DOHH2 (cell line): ENCODE results near the gene HPCAL4.

Experiments
- H3F3A ChIP-seq: fragments of 200-600 bp; sonication (generic), shearing (Covaris generic); 2 replicates; pipeline ENCODE4 v1.6.0; 2016; ENCODE audit warnings: antibody characterized with exemption, mild to moderate bottlenecking; ENCODE audit not compliant: control insufficient read depth, insufficient read depth
- H3K27ac ChIP-seq: fragments of 200-600 bp; sonication (generic); 2 replicates; pipeline ENCODE4 v1.5.1; 2014; ENCODE audit warnings: low read depth, mild to moderate bottlenecking, low read length, moderate library complexity
- H3K27me3 ChIP-seq: fragments of 200-600 bp; sonication (generic); 2 replicates; pipeline ENCODE4 v1.6.1; 2014; ENCODE audit warnings: mild to moderate bottlenecking, low read length, mixed read lengths; ENCODE audit not compliant: control insufficient read depth
- H3K36me3 ChIP-seq: fragments of 200-600 bp; sonication (generic); 2 replicates; pipeline ENCODE4 v1.6.1; 2014; ENCODE audit warnings: mild to moderate bottlenecking, low read length, moderate library complexity, mixed read lengths; ENCODE audit not compliant: control insufficient read depth
- H3K4me1 ChIP-seq: fragments of 200-600 bp; sonication (generic); 2 replicates; pipeline ENCODE4 v1.6.1; 2014; ENCODE audit warnings: mild to moderate bottlenecking, low read length, mixed read lengths; ENCODE audit not compliant: control insufficient read depth
- H3K4me2 ChIP-seq: fragments of 200-600 bp; sonication (generic); 2 replicates; pipeline ENCODE4 v1.6.0; 2014; ENCODE audit warnings: mild to moderate bottlenecking, low read length, moderate library complexity
- H3K4me3 ChIP-seq: fragments of 200-600 bp; sonication (generic); 2 replicates; pipeline ENCODE4 v1.5.1; 2014; ENCODE audit warnings: mild to moderate bottlenecking, low read length, mixed read lengths
- H3K79me2 ChIP-seq: fragments of 200-600 bp; sonication (generic); 2 replicates; pipeline ENCODE4 v1.6.1; 2014; ENCODE audit warnings: mild to moderate bottlenecking, low read length, mixed read lengths; ENCODE audit not compliant: control insufficient read depth
- H3K9me2 ChIP-seq: fragments of 200-600 bp; sonication (generic); replicated peaks from 2 replicates; pipeline ENCODE4 v1.6.1; 2014; ENCODE audit warnings: mild to moderate bottlenecking, low read length, mixed read lengths; ENCODE audit not compliant: control insufficient read depth
- H3K9me3 ChIP-seq: fragments of 200-600 bp; sonication (generic); 2 replicates; pipeline ENCODE4 v1.6.1; 2014; ENCODE audit warnings: antibody characterized with exemption, low read length, mixed read lengths; ENCODE audit not compliant: control insufficient read depth, insufficient read depth
- H4K20me1 ChIP-seq: fragments of 200-600 bp; sonication (generic); 2 replicates; pipeline ENCODE4 v1.6.0; 2014; ENCODE audit warnings: low read depth, mild to moderate bottlenecking, antibody characterized with exemption, low read length, moderate library complexity; ENCODE audit not compliant: control insufficient read depth, insufficient read depth
- EZH2phosphoT487 ChIP-seq: fragments of 200-600 bp; sonication (generic); IDR thresholded peaks from 2 replicates; pipeline ENCODE4 v1.6.1; 2017; ENCODE audit warnings: borderline replicate concordance, mild to moderate bottlenecking, antibody characterized with exemption, low read length, moderate library complexity, mixed read lengths
- TF ChIP-seq, protein P1 (sequence below): fragments of 200-600 bp; sonication (generic); IDR thresholded peaks from one replicate; pipeline ENCODE4 v1.5.1; 2014; ENCODE audit warnings: antibody characterized with exemption, mild to moderate bottlenecking, low read depth, low read length; ENCODE audit not compliant: poor library complexity, severe bottlenecking

The HPCAL4 gene

GRCh38 chr1:39632323-39632681, 58.9 kb downstream of the HPCAL4 start:
- Histone ChIP-seq H3K9me3 (no peaks in the 10 kb centered on the region), H3F3A (no peaks in the 10 kb centered on the region), H3K79me2 (no peaks in the 10 kb centered on the region), H3K36me3 (no peaks in the 10 kb centered on the region), H3K9me2 (no peaks in the 10 kb centered on the region), H3K4me3 (no peak overlapping the region), H4K20me1 (no peaks in the 10 kb centered on the region), H3K27me3 (peaks cover 14% of the 10 kb centered on the region), H3K27ac (no peak overlapping the region), H3K4me2 (no peak overlapping the region), H3K4me1 (no peaks in the 10 kb centered on the region)
- TF ChIP-seq EZH2phosphoT487 = no peak
- TF ChIP-seq, protein P1, sequence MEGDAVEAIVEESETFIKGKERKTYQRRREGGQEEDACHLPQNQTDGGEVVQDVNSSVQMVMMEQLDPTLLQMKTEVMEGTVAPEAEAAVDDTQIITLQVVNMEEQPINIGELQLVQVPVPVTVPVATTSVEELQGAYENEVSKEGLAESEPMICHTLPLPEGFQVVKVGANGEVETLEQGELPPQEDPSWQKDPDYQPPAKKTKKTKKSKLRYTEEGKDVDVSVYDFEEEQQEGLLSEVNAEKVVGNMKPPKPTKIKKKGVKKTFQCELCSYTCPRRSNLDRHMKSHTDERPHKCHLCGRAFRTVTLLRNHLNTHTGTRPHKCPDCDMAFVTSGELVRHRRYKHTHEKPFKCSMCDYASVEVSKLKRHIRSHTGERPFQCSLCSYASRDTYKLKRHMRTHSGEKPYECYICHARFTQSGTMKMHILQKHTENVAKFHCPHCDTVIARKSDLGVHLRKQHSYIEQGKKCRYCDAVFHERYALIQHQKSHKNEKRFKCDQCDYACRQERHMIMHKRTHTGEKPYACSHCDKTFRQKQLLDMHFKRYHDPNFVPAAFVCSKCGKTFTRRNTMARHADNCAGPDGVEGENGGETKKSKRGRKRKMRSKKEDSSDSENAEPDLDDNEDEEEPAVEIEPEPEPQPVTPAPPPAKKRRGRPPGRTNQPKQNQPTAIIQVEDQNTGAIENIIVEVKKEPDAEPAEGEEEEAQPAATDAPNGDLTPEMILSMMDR = no peak

- H3K27ac ChIP-seq = no peak overlapping the region
- no peaks in the 10 kb centered on the region for H3K36me3 ChIP-seq
- H4K20me1 ChIP-seq = no peaks in the 10 kb centered on the region
- no peak overlapping the region for H3K4me3 ChIP-seq
- no peaks in the 10 kb centered on the region for H3F3A ChIP-seq
- no peaks in the 10 kb centered on the region for H3K4me1 ChIP-seq
- H3K9me3 ChIP-seq = no peaks in the 10 kb centered on the region
- no peaks in the 10 kb centered on the region for H3K9me2 ChIP-seq
- no peaks in the 10 kb centered on the region for H3K79me2 ChIP-seq
- H3K4me2 ChIP-seq = no peak overlapping the region
- TF ChIP-seq, protein P1 = no peak
- TF ChIP-seq EZH2phosphoT487 = no peak
- H3K27me3 ChIP-seq = peaks cover 8% of the 10 kb centered on the region
Measured at GRCh38 chr1:39631361-39632322, 59.6 kb downstream of the HPCAL4 start.

DNA sequence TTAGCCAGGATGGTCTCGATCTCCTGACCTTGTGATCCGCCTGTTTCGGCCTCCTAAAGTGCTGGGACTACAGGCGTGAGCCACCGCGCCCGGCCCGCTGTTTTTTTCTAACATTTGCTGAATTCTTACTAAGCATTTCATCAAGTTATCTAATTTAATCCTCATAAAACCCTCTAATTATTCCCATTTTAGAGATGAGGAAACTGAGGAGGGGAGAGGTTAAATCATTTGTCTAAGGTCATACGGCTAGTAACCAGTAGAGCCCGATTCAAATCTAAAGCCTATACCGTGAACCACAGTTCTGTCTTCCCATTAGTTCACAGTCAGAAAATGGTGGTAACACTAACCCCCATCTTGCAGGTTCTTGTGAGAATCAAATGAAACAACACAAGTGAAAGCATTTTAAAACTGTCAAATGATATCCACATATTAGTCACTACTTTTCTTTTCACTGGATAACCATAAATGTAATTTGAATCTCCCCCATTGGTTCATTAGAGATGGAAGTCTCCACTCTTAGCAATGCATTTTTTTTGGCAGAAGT, 62.4 kb downstream of the HPCAL4 start:
- H3K4me1 ChIP-seq = no peaks in the 10 kb centered on the region
- TF ChIP-seq, protein P1 = no peak
- TF ChIP-seq EZH2phosphoT487 = no peak

More for the DNA sequence above, 62.4 kb downstream of the HPCAL4 start:
- Histone ChIP-seq H3K36me3 (no peaks in the 10 kb centered on the region), H3K4me3 (no peak overlapping the region), H3F3A (no peaks in the 10 kb centered on the region), H4K20me1 (no peaks in the 10 kb centered on the region), H3K27ac (no peak overlapping the region), H3K27me3 (peaks cover 8% of the 10 kb centered on the region), H3K9me2 (no peaks in the 10 kb centered on the region), H3K4me2 (no peak overlapping the region), H3K79me2 (no peaks in the 10 kb centered on the region), H3K9me3 (no peaks in the 10 kb centered on the region)
